RWPE1 (cell line): ENCODE measurements around the gene APEH.

ENCODE experiments used
- CTCF ChIA-PET: fragments of 350-600 bp; sonication (Branson Sonifier 250); formaldehyde crosslinking; extraction: SDS; loops from one replicate; lab custom pipeline; 2021; lab: Yijun Ruan, JAX
- POLR2A ChIA-PET: fragments of 400-600 bp; formaldehyde crosslinking; extraction: SDS; loops from one replicate; lab custom pipeline; 2020; ENCODE audit warnings: antibody characterized with exemption; ENCODE audit not compliant: low non-redundant PET; lab: Yijun Ruan, JAX
- DNase-seq: peaks from one replicate; pipeline ENCODE4 v3.0.0; 2012; ENCODE audit warnings: low spot score
- H3K27ac ChIP-seq: fragments of 450-650 bp; 2 replicates; pipeline ENCODE4 v1.5.1; 2017
- TF ChIP-seq, protein P1 (sequence below): fragments of 450-650 bp; conservative IDR thresholded peaks from 2 replicates; pipeline ENCODE4 v1.5.1; 2017; ENCODE audit warnings: low read depth, mild to moderate bottlenecking

Gene APEH

DNA sequence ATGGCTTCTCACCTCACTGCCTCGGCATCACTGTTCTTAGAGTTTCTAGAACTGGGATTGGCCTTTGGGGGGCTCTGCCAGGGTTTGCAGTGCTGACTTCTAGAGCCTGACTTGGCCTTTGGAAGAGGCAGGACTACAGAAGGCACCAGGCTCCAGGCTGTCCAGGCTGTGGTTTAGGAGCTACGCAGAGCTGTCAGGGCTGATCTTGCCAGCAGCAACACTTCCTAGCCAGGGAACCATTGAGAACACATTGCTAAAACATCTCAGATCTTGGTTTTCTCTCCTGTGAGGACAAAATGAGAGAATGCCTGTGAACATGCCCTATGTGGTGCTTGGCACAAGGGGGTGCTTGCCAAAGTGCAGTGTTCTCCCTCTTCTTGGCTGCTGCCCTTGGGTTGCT, 34.6 kb upstream of the APEH start:
- DNase-seq: no peak
- CTCF ChIA-PET: no interaction called here
- peak overlapping the region; percentile 97 for H3K27ac ChIP-seq
- TF ChIP-seq, protein P1, sequence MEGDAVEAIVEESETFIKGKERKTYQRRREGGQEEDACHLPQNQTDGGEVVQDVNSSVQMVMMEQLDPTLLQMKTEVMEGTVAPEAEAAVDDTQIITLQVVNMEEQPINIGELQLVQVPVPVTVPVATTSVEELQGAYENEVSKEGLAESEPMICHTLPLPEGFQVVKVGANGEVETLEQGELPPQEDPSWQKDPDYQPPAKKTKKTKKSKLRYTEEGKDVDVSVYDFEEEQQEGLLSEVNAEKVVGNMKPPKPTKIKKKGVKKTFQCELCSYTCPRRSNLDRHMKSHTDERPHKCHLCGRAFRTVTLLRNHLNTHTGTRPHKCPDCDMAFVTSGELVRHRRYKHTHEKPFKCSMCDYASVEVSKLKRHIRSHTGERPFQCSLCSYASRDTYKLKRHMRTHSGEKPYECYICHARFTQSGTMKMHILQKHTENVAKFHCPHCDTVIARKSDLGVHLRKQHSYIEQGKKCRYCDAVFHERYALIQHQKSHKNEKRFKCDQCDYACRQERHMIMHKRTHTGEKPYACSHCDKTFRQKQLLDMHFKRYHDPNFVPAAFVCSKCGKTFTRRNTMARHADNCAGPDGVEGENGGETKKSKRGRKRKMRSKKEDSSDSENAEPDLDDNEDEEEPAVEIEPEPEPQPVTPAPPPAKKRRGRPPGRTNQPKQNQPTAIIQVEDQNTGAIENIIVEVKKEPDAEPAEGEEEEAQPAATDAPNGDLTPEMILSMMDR: no peak
- POLR2A ChIA-PET: no interaction called here

DNA sequence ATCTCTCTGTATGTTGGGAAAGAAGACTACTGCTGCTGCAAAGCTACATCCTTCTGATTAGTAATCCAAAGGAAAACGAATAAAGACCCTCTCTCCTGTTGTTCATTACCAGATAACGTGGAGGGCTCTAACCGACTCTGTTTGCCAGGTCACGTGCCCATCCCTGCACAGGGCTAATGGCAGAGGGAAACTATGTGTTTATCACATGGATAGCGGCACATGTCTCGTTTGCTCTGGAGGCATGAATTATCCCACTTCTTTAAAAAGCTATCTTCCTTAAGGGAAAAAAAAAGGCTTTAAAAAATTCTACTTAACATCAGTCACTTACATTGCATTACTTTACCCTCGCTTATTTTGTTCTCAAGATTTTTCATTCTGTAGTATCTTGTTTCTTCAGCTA, 32.9 kb upstream of the APEH start:
- POLR2A ChIA-PET: no interaction called here
- DNase-seq: no peak
- TF ChIP-seq, protein P1: no peak
- CTCF ChIA-PET: interaction anchor here (0.6 kb wide), 1 partner anchor 215 kb away, joined by 3 read pairs; no protein-coding TSS in a partner anchor
- H3K27ac ChIP-seq: no peak overlapping the region

DNA sequence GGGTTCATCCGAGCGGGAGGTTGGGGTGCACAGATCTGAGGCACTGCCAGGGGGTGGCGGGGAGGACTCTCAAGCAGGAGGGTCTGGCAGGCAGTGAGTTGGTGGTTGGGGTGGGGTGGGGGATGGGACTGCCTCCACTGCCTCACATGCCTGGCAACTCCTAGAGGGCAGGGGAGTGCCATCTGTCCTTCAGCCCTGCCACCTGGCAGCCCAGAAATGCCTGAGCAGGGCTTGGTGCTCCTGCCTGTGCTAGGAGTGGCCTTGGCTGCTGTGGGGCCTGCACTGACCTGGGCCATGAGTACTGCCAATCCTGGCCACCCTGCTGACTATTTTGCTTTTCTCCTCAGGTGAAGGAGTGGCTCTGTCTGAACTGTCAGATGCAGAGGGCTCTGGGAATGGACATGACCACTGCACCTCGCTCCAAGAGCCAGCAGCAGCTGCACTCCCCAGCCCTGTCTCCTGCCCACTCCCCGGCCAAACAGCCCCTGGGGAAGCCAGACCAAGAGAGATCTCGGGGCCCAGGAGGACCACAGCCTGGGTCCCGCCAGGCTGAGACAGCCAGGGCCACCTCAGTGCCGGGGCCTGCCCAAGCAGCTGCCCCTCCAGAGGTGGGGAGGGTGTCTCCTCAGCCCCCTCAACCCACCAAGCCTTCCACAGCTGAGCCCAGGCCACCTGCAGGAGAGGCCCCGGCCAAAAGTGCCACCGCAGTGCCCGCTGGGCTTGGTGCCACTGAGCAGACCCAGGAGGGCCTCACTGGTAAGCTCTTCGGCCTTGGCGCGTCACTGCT, 32.0 kb upstream of the APEH start:
- DNase-seq: no peak
- ChIA-PET CTCF (no interaction called here), POLR2A (no interaction called here)
- peak overlapping the region; percentile 27 for H3K27ac ChIP-seq
- TF ChIP-seq, protein P1: no peak

DNA sequence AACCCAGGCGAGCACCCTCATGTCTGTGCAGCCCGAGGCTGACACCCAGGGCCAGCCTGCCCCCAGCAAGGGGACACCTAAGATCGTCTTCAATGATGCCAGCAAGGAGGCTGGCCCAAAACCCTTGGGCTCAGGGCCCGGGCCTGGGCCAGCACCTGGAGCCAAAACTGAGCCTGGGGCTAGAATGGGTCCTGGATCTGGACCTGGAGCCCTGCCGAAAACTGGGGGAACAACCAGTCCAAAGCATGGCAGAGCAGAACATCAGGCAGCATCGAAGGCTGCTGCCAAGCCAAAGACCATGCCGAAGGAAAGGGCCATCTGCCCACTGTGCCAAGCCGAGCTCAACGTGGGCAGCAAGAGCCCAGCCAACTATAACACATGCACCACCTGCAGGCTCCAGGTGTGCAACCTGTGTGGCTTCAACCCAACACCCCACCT, 31.4 kb upstream of the APEH start:
- no peak overlapping the region for H3K27ac ChIP-seq
- ChIA-PET CTCF (no interaction called here), POLR2A (no interaction called here)
- DNase-seq: no peak
- TF ChIP-seq, protein P1: no peak

DNA sequence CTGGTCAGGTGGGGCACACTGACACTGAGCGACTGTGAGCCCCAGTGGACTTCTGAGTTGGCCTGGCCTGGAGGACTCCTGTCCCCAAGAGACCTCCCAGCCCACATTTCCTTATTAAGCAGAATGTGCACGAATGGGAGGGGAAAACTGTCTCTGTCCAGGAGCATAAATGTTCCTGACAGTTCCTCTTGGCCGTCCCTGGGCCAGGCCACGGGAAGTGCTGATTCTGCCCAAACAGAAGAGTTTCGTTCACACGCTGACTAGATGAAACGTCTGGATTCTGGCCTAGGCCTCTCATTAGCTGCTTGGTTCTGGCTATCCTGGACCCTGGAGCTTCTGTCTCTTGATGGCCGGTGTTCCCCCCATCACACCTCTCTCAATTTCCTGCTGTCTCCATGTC, 29.5 kb upstream of the APEH start:
- no peak overlapping the region for H3K27ac ChIP-seq
- DNase-seq: no peak
- TF ChIP-seq, protein P1: no peak
- CTCF ChIA-PET: no interaction called here
- POLR2A ChIA-PET: no interaction called here

DNA sequence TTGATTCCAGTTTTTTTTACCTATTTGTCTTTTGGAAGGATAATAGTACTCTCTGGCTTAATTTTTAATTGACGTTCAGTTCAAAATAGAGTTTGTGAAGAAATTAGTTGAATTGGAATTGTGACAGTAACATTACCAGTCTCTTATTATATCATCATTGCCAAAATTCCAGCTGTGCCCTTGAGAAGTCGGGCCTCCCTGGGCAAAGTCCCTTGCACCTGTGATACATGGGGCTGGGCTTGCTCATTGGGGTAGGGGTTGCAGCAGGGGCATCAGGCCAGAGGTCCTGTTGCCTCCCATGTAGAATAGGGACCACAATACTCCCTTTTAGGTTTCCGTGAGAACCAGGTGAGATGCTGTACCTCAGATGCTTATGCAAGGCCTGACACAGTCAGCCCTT, 27.9 kb upstream of the APEH start:
- TF ChIP-seq, protein P1: no peak
- ChIA-PET POLR2A (no interaction called here), CTCF (no interaction called here)
- no peak overlapping the region for H3K27ac ChIP-seq
- no peak for DNase-seq
